GM19023 (cell line): ENCODE results near the gene NIFK.
"Not testable (repeated sequence)": the region's sequence is repeated elsewhere in the genome, so short reads cannot be mapped to it uniquely, and the experiment has no call there.

Experiments
- ATAC-seq: cut with Tn5 transposase; IDR thresholded peaks from one replicate; pipeline ENCODE4 v1.9.1; 2021; ENCODE audit warnings: mild to moderate bottlenecking, moderate library complexity; ENCODE audit not compliant: unreplicated experiment

The NIFK gene

GRCh38 chr2:121734544-121734943 is 2.1 kb downstream of the NIFK start:
- not testable (repeated sequence) for ATAC-seq

GRCh38 chr2:121731366-121731765 is 5.3 kb downstream of the NIFK start:
- ATAC-seq = no peak

GRCh38 chr2:121727950-121728349 is 8.7 kb downstream of the NIFK start:
- no peak for ATAC-seq

- ATAC-seq = no peak
These were observed 9.3 kb downstream of the NIFK start for GRCh38 chr2:121727332-121727731.

- no peak for ATAC-seq
These were observed 13.4 kb downstream of the NIFK start for GRCh38 chr2:121723316-121723715.

GRCh38 chr2:121722479-121722878 is 14.2 kb downstream of the NIFK start:
- no peak for ATAC-seq

GRCh38 chr2:121721926-121722325 is 14.7 kb downstream of the NIFK start:
- no peak for ATAC-seq

GRCh38 chr2:121717529-121717928 is 19.1 kb downstream of the NIFK start:
- no peak for ATAC-seq

- no peak for ATAC-seq
These were observed 20.5 kb downstream of the NIFK start for GRCh38 chr2:121716126-121716525.

- not testable (repeated sequence) for ATAC-seq
These were observed 25.2 kb downstream of the NIFK start for GRCh38 chr2:121711481-121711880.

GRCh38 chr2:121710470-121711170 is 26.1 kb downstream of the NIFK start:
- ATAC-seq = no peak

- ATAC-seq = no peak
These were observed 26.8 kb downstream of the NIFK start for GRCh38 chr2:121709776-121710469.

- ATAC-seq = no peak
These were observed 28.7 kb downstream of the NIFK start for GRCh38 chr2:121707920-121708361.

- no peak for ATAC-seq
These were observed 29.2 kb downstream of the NIFK start for GRCh38 chr2:121707344-121707919.

GRCh38 chr2:121705958-121706357 is 30.7 kb downstream of the NIFK start:
- no peak for ATAC-seq

- ATAC-seq = no peak
These were observed 31.3 kb downstream of the NIFK start for GRCh38 chr2:121705390-121705789.

GRCh38 chr2:121701761-121702160 is 34.9 kb downstream of the NIFK start:
- not testable (repeated sequence) for ATAC-seq

- peak; percentile 97 for ATAC-seq
These were observed 37.0 kb downstream of the NIFK start for GRCh38 chr2:121699421-121700333.

GRCh38 chr2:121698318-121698930 is 38.3 kb downstream of the NIFK start:
- ATAC-seq = no peak

- no peak for ATAC-seq
These were observed 39.5 kb downstream of the NIFK start for GRCh38 chr2:121697108-121697631.
